Inflammatory macrophage treated with lipopolysaccharide for 1 hour (primary cell): ENCODE results near the gene PLEKHA4.
"Not testable (repeated sequence)": the region's sequence is repeated elsewhere in the genome, so short reads cannot be mapped to it uniquely, and the experiment has no call there.

Source experiments
- DNase-seq, 2 donors: peaks; one replicate each; pipeline ENCODE4 v3.0.0-alpha.2; 2020 to 2022

Gene PLEKHA4

GRCh38 chr19:48868114-48868886, at the start of gene PLEKHA4:
Gene PLEKHA4, minus strand, starts transcription at chr19:48868617. Its CDS starts 997 bp downstream, at chr19:48867620.
- peak in 1 of 2 donors; percentile 47 for DNase-seq

GRCh38 chr19:48918071-48918470, 49.7 kb upstream of the PLEKHA4 start:
- no peak for DNase-seq

- no peak for DNase-seq
These were observed 47.3 kb upstream of the PLEKHA4 start for GRCh38 chr19:48915757-48916156.

GRCh38 chr19:48914181-48914580, 45.8 kb upstream of the PLEKHA4 start:
- DNase-seq: no peak

GRCh38 chr19:48913114-48913889, 44.9 kb upstream of the PLEKHA4 start:
- DNase-seq: peak in 1 of 2 donors; percentile 33

- DNase-seq: no peak
These were observed 42.4 kb upstream of the PLEKHA4 start for GRCh38 chr19:48910803-48911202.

- not testable (repeated sequence) for DNase-seq
These were observed 41.1 kb upstream of the PLEKHA4 start for GRCh38 chr19:48909424-48910077.

GRCh38 chr19:48907671-48908070, 39.3 kb upstream of the PLEKHA4 start:
- DNase-seq: peak; percentile 56 to 59

GRCh38 chr19:48906324-48906723, 37.9 kb upstream of the PLEKHA4 start:
- DNase-seq: no peak

GRCh38 chr19:48905664-48906063, 37.2 kb upstream of the PLEKHA4 start:
- no peak for DNase-seq

- not testable (repeated sequence) for DNase-seq
These were observed 35.4 kb upstream of the PLEKHA4 start for GRCh38 chr19:48903788-48904187.

- DNase-seq: not testable (repeated sequence)
These were observed 33.9 kb upstream of the PLEKHA4 start for GRCh38 chr19:48902291-48902690.

GRCh38 chr19:48900477-48901406, 32.3 kb upstream of the PLEKHA4 start:
- DNase-seq: peak; percentile 56 to 59

- DNase-seq: peak; percentile 98 to 100
These were observed 31.5 kb upstream of the PLEKHA4 start, which contains the start of gene NUCB1 for GRCh38 chr19:48899781-48900476. Gene NUCB1, plus strand, starts transcription at chr19:48900312. Its CDS starts 485 bp downstream, at chr19:48900797.

- not testable (repeated sequence) for DNase-seq
These were observed 31.0 kb upstream of the PLEKHA4 start for GRCh38 chr19:48899386-48899749.

GRCh38 chr19:48897181-48897580, 28.8 kb upstream of the PLEKHA4 start:
- no peak for DNase-seq

- no peak for DNase-seq
These were observed 27.8 kb upstream of the PLEKHA4 start for GRCh38 chr19:48896191-48896720.

GRCh38 chr19:48895226-48895625, 26.8 kb upstream of the PLEKHA4 start:
- no peak for DNase-seq

- no peak for DNase-seq
These were observed 22.1 kb upstream of the PLEKHA4 start for GRCh38 chr19:48890551-48890950.

GRCh38 chr19:48889496-48889895, 21.1 kb upstream of the PLEKHA4 start:
- DNase-seq: not testable (repeated sequence)
